Upper lobe of left lung (tissue), 4 donors: ENCODE results near the gene SARS2.

Source experiments
- CTCF ChIP-seq, 6 experiments: fragments of 450-650 bp in 4 of 6; fragments of 200-600 bp in 2 of 6; sonication (generic) in 2 of 6; IDR thresholded peaks; one replicate each; pipeline ENCODE4 v1.5.1; 2016 to 2019; ENCODE audit warnings: antibody characterized with exemption in 6 of 6
- EP300 ChIP-seq, 4 donors: sonication (generic); formaldehyde crosslinking; IDR thresholded peaks; one replicate each; pipeline ENCODE4 v1.5.1; 2017; ENCODE audit warnings: antibody characterized with exemption in 4 of 4, control low read depth in 2 of 4
- POLR2A ChIP-seq, 4 donors: fragments of 450-650 bp; IDR thresholded peaks; one replicate each; pipeline ENCODE4 v1.5.1; 2016 to 2017; ENCODE audit warnings: antibody characterized with exemption in 4 of 4, mild to moderate bottlenecking in 2 of 4

GRCh38 chr19:38888876-38889275, 41.7 kb downstream of the SARS2 start:
- no peak for TF ChIP-seq CTCF (IDR thresholded peaks at IDR 0.05)
- no peak for TF ChIP-seq POLR2A (IDR thresholded peaks at IDR 0.05)
- no peak for TF ChIP-seq EP300 (IDR thresholded peaks at IDR 0.05)
